Liver (tissue), 3 donors: ENCODE results near the gene VAPA.

Experiments
- ATF3 ChIP-seq: IDR thresholded peaks from 2 replicates; pipeline ENCODE4 v1.6.1; 2016; ENCODE audit warnings: antibody characterized with exemption
- CTCF ChIP-seq: fragments of 150-350 bp; IDR thresholded peaks from 2 replicates; pipeline ENCODE4 v1.5.1; 2017; ENCODE audit warnings: improper control_type of control experiment, low read depth, low read length; ENCODE audit not compliant: missing input control
- EGR1 ChIP-seq, 2 donors: IDR thresholded peaks; 2 replicates each; pipeline ENCODE4 v1.6.1; 2016 to 2018; ENCODE audit warnings: antibody characterized with exemption in 2 of 2, low read depth in 2 of 2
- FOXA2 ChIP-seq: IDR thresholded peaks from 2 replicates; pipeline ENCODE4 v1.6.1; 2016; ENCODE audit warnings: antibody characterized with exemption
- GABPA ChIP-seq, 2 donors: IDR thresholded peaks in 1 of 2; conservative IDR thresholded peaks in 1 of 2; 2 replicates each; pipeline ENCODE4 v1.6.1; 2016; ENCODE audit warnings: antibody characterized with exemption in 2 of 2, mild to moderate bottlenecking in 1 of 2, moderate library complexity in 1 of 2
- HNF4G ChIP-seq: IDR thresholded peaks from 2 replicates; pipeline ENCODE4 v1.6.1; 2016; ENCODE audit warnings: antibody characterized with exemption
- JUND ChIP-seq, 2 donors: IDR thresholded peaks; 2 replicates each; pipeline ENCODE4 v1.6.1; 2016; ENCODE audit warnings: antibody characterized with exemption in 2 of 2
- MAX ChIP-seq: IDR thresholded peaks from 2 replicates; pipeline ENCODE4 v1.6.1; 2016; ENCODE audit warnings: antibody characterized with exemption
- RAD21 ChIP-seq, 2 donors: IDR thresholded peaks; 2 replicates each; pipeline ENCODE4 v1.6.1; 2016; ENCODE audit warnings: antibody characterized with exemption in 2 of 2, mild to moderate bottlenecking in 2 of 2
- REST ChIP-seq: IDR thresholded peaks from 2 replicates; pipeline ENCODE4 v1.6.1; 2016; ENCODE audit warnings: antibody characterized with exemption, mild to moderate bottlenecking
- SP1 ChIP-seq: IDR thresholded peaks from 2 replicates; pipeline ENCODE4 v1.6.1; 2018; ENCODE audit warnings: antibody characterized with exemption, mild to moderate bottlenecking
- TAF1 ChIP-seq: conservative IDR thresholded peaks from 2 replicates; pipeline ENCODE4 v1.6.1; 2016; ENCODE audit warnings: antibody characterized with exemption, mild to moderate bottlenecking
- YY1 ChIP-seq: IDR thresholded peaks from 2 replicates; pipeline ENCODE4 v1.6.1; 2016; ENCODE audit warnings: antibody characterized with exemption, mild to moderate bottlenecking
- donor health status: healthy.
- donor health status: healthy.

- TF ChIP-seq TAF1 (no peak), EGR1 (IDR thresholded peaks at IDR 0.05; ENCODE audit: low read depth in 2 of 2) (no peak), CTCF (no peak), SP1 (no peak), RAD21 (IDR thresholded peaks at IDR 0.05) (no peak), MAX (no peak), JUND (IDR thresholded peaks at IDR 0.05) (no peak), HNF4G (no peak), FOXA2 (no peak), REST (no peak), YY1 (no peak), ATF3 (no peak), GABPA (IDR thresholded peaks at IDR 0.05 in 1 of 2, conservative IDR thresholded peaks at IDR 0.05 in 1 of 2) (no peak)
Measured at GRCh38 chr18:9867071-9867594, 46.7 kb upstream of the VAPA start.
